Breast epithelium (tissue), 4 donors: ENCODE results near the gene SNX25. TPM values are rescaled to one million over a fixed set of nuclear protein-coding genes. Genes with fewer than 3 reads are reported as not detected.

Source experiments
- DNase-seq, 2 donors: peaks; one replicate each; pipeline ENCODE4 v3.0.0-alpha.2; 2019; ENCODE audit warnings: low spot score in 2 of 2
- H3K27ac ChIP-seq, 2 donors: fragments of 200-600 bp; sonication (generic) in 1 of 2; one replicate each; pipeline ENCODE4 v1.5.1; 2016 to 2019; ENCODE audit warnings: mild to moderate bottlenecking in 1 of 2
- H3K27me3 ChIP-seq, 2 donors: fragments of 200-600 bp; sonication (generic) in 1 of 2; one replicate each; pipeline versions ENCODE4 v1.5.1 to v1.6.0; 2017 to 2019; ENCODE audit warnings: control low read depth in 1 of 2, mild to moderate bottlenecking in 1 of 2
- H3K36me3 ChIP-seq: fragments of 200-600 bp; one replicate; pipeline ENCODE4 v1.5.1; 2019
- H3K4me1 ChIP-seq, 2 donors: fragments of 200-600 bp; sonication (generic); one replicate each; pipeline ENCODE4 v1.5.1; 2016 to 2019; ENCODE audit warnings: control low read depth in 1 of 2
- H3K4me3 ChIP-seq, 3 donors: fragments of 200-600 bp; sonication (generic); 1 replicate in 2 of 3; 2 replicates in 1 of 3; pipeline ENCODE4 v1.5.1; 2016 to 2019; ENCODE audit warnings: mild to moderate bottlenecking in 3 of 3, moderate library complexity in 2 of 3
- H3K9me3 ChIP-seq, 2 donors: fragments of 200-600 bp; sonication (generic) in 1 of 2; one replicate each; pipeline ENCODE4 v1.5.1; 2016 to 2019; ENCODE audit warnings: control low read depth in 1 of 2
- CTCF ChIP-seq, 3 donors: fragments of 450-650 bp; IDR thresholded peaks; one replicate each; pipeline ENCODE4 v1.5.1; 2016 to 2017; ENCODE audit warnings: antibody characterized with exemption in 3 of 3, mild to moderate bottlenecking in 3 of 3, moderate library complexity in 3 of 3
- POLR2A ChIP-seq: fragments of 450-650 bp; IDR thresholded peaks from one replicate; pipeline ENCODE4 v1.6.1; 2016; ENCODE audit warnings: antibody characterized with exemption, mild to moderate bottlenecking, moderate library complexity
- POLR2AphosphoS5 ChIP-seq, 3 donors: sonication (generic); formaldehyde crosslinking; IDR thresholded peaks; one replicate each; pipeline ENCODE4 v1.6.1; 2017; ENCODE audit warnings: antibody characterized with exemption in 3 of 3
- intact Hi-C: fragments of 100-400 bp; cut with DNase I; formaldehyde crosslinking; loops from one replicate; pipeline ENCODE4 v1.15.1; 2023; ENCODE audit warnings: low total_unique reads
- total RNA-seq, 3 donors: library from RNA; depleted of rRNA; stranded (reverse); fragments of >200 nt; gene quantifications; one replicate each; pipeline ENCODE4 v1.1.0, GENCODE V29; 2016

SNX25 gene
- total RNA-seq, 3 donors from 2014 or later = 16.8 to 30.1 (median 29.8) TPM

- intact Hi-C loops = no loop called here
- TF ChIP-seq CTCF (IDR thresholded peaks at IDR 0.05) = no peak
- TF ChIP-seq POLR2A = no peak
- TF ChIP-seq POLR2AphosphoS5 (IDR thresholded peaks at IDR 0.05) = no peak
- Histone ChIP-seq H3K27me3 (no peaks in the 10 kb centered on the region), H3K9me3 (no peaks in the 10 kb centered on the region), H3K4me1 (no peaks in the 10 kb centered on the region), H3K36me3 (no peaks in the 10 kb centered on the region), H3K27ac (no peak overlapping the region), H3K4me3 (no peak overlapping the region)
- no peak for DNase-seq
These were observed 66.1 kb downstream of the SNX25 start for GRCh38 chr4:185275501-185275900.

GRCh38 chr4:185276036-185276435, 66.6 kb downstream of the SNX25 start:
- no peaks in the 10 kb centered on the region for H3K27me3 ChIP-seq
- H3K4me1 ChIP-seq = no peaks in the 10 kb centered on the region
- DNase-seq = no peak
- no peak for TF ChIP-seq CTCF (IDR thresholded peaks at IDR 0.05)
- TF ChIP-seq POLR2AphosphoS5 (IDR thresholded peaks at IDR 0.05) = no peak
- no peak for TF ChIP-seq POLR2A
- H3K36me3 ChIP-seq = no peaks in the 10 kb centered on the region
- H3K9me3 ChIP-seq = no peaks in the 10 kb centered on the region
- intact Hi-C loops = no loop called here
- no peak overlapping the region for H3K27ac ChIP-seq
- H3K4me3 ChIP-seq = no peak overlapping the region

GRCh38 chr4:185278716-185279115, 69.3 kb downstream of the SNX25 start:
- no peak overlapping the region for H3K4me3 ChIP-seq
- H3K27me3 ChIP-seq = no peaks in the 10 kb centered on the region
- no peak for DNase-seq
- no peaks in the 10 kb centered on the region for H3K4me1 ChIP-seq
- H3K27ac ChIP-seq = no peak overlapping the region
- no peaks in the 10 kb centered on the region for H3K9me3 ChIP-seq
- H3K36me3 ChIP-seq = no peaks in the 10 kb centered on the region
- intact Hi-C loops = no loop called here
- TF ChIP-seq CTCF (IDR thresholded peaks at IDR 0.05) (no peak), POLR2A (no peak), POLR2AphosphoS5 (IDR thresholded peaks at IDR 0.05) (no peak)

- no peaks in the 10 kb centered on the region for H3K36me3 ChIP-seq
- no peaks in the 10 kb centered on the region for H3K27me3 ChIP-seq
- H3K9me3 ChIP-seq = no peaks in the 10 kb centered on the region
- no peak for TF ChIP-seq POLR2A
- TF ChIP-seq CTCF (IDR thresholded peaks at IDR 0.05) = no peak
- TF ChIP-seq POLR2AphosphoS5 (IDR thresholded peaks at IDR 0.05) = no peak
- H3K27ac ChIP-seq = no peak overlapping the region
- no peaks in the 10 kb centered on the region for H3K4me1 ChIP-seq
- no peak overlapping the region for H3K4me3 ChIP-seq
- no peak for DNase-seq
- intact Hi-C loops = no loop called here
These were observed 71.2 kb downstream of the SNX25 start for GRCh38 chr4:185280608-185281007.

GRCh38 chr4:185282968-185283367, 73.6 kb downstream of the SNX25 start:
- H3K36me3 ChIP-seq = no peaks in the 10 kb centered on the region
- no peak for DNase-seq
- H3K4me1 ChIP-seq = no peaks in the 10 kb centered on the region
- no peaks in the 10 kb centered on the region for H3K27me3 ChIP-seq
- intact Hi-C loops = no loop called here
- H3K4me3 ChIP-seq = no peak overlapping the region
- H3K27ac ChIP-seq = no peak overlapping the region
- TF ChIP-seq POLR2AphosphoS5 (IDR thresholded peaks at IDR 0.05) (no peak), CTCF (IDR thresholded peaks at IDR 0.05) (no peak), POLR2A (no peak)
- no peaks in the 10 kb centered on the region for H3K9me3 ChIP-seq
